ENCODE data around the gene LSAMP.

LSAMP gene

GRCh38 chr3:116045314-116045713 lies 400.0 kb downstream of the LSAMP start:
- no peak for DNase-seq

- no peak for DNase-seq
Measured at GRCh38 chr3:116040152-116040551, 405.1 kb downstream of the LSAMP start.

GRCh38 chr3:116039651-116039985 lies 405.7 kb downstream of the LSAMP start:
- DNase-seq: no peak

- no peak for DNase-seq
Measured at GRCh38 chr3:116038968-116039650, 406.2 kb downstream of the LSAMP start.

GRCh38 chr3:116037954-116038911 lies 407.1 kb downstream of the LSAMP start:
- DNase-seq: no peak

GRCh38 chr3:116035429-116035828 lies 409.9 kb downstream of the LSAMP start:
- DNase-seq: no peak

- no peak for DNase-seq
Measured at GRCh38 chr3:116034794-116035193, 410.5 kb downstream of the LSAMP start.

- no peak for DNase-seq
Measured at GRCh38 chr3:116034086-116034485, 411.2 kb downstream of the LSAMP start.

- no peak for DNase-seq
Measured at GRCh38 chr3:116033516-116033915, 411.8 kb downstream of the LSAMP start.

GRCh38 chr3:116032176-116032575 lies 413.1 kb downstream of the LSAMP start:
- no peak for DNase-seq

- no peak for DNase-seq
Measured at GRCh38 chr3:116030131-116030850, 415.0 kb downstream of the LSAMP start.

GRCh38 chr3:116029266-116029665 lies 416.0 kb downstream of the LSAMP start:
- DNase-seq: no peak

- no peak for DNase-seq
Measured at GRCh38 chr3:116028157-116028556, 417.1 kb downstream of the LSAMP start.

GRCh38 chr3:116020989-116021388 lies 424.3 kb downstream of the LSAMP start:
- no peak for DNase-seq

GRCh38 chr3:116020495-116020894 lies 424.8 kb downstream of the LSAMP start:
- DNase-seq: no peak

- no peak for DNase-seq
Measured at GRCh38 chr3:116019254-116019763, 426.0 kb downstream of the LSAMP start.

GRCh38 chr3:116018646-116019045 lies 426.6 kb downstream of the LSAMP start:
- no peak for DNase-seq

- DNase-seq: no peak
Measured at GRCh38 chr3:116015931-116016330, 429.4 kb downstream of the LSAMP start.

- no peak for DNase-seq
Measured at GRCh38 chr3:116007000-116007399, 438.3 kb downstream of the LSAMP start.

- DNase-seq: no peak
Measured at GRCh38 chr3:116005404-116005803, 439.9 kb downstream of the LSAMP start.

GRCh38 chr3:116002235-116002634 lies 443.1 kb downstream of the LSAMP start:
- DNase-seq: no peak

GRCh38 chr3:116001151-116001621 lies 444.1 kb downstream of the LSAMP start:
- DNase-seq: no peak

GRCh38 chr3:116000311-116000710 lies 445.0 kb downstream of the LSAMP start:
- DNase-seq: peak; percentile 3

All from NK-92 treated with Interleukin-12 subunit alpha and Interleukin-12 subunit beta, amount 100 ng/mL, for 24 hours (cell line).